HTR-8/SVneo (cell line): ENCODE measurements around the gene LIMD2.
A peak's percentile ranks its signal among the peaks of the same experiment; 100 is the strongest.

ENCODE experiments used
- DNase-seq: peaks from one replicate; pipeline ENCODE4 v3.0.0; 2011; ENCODE audit warnings: low spot score, mixed read lengths; ENCODE audit not compliant: insufficient read length
- FAIRE-seq: peaks from 2 replicates; lab custom pipeline; 2011; peaks lifted over from hg19 to GRCh38; lab: Jason Lieb, UNC

Gene LIMD2

DNA sequence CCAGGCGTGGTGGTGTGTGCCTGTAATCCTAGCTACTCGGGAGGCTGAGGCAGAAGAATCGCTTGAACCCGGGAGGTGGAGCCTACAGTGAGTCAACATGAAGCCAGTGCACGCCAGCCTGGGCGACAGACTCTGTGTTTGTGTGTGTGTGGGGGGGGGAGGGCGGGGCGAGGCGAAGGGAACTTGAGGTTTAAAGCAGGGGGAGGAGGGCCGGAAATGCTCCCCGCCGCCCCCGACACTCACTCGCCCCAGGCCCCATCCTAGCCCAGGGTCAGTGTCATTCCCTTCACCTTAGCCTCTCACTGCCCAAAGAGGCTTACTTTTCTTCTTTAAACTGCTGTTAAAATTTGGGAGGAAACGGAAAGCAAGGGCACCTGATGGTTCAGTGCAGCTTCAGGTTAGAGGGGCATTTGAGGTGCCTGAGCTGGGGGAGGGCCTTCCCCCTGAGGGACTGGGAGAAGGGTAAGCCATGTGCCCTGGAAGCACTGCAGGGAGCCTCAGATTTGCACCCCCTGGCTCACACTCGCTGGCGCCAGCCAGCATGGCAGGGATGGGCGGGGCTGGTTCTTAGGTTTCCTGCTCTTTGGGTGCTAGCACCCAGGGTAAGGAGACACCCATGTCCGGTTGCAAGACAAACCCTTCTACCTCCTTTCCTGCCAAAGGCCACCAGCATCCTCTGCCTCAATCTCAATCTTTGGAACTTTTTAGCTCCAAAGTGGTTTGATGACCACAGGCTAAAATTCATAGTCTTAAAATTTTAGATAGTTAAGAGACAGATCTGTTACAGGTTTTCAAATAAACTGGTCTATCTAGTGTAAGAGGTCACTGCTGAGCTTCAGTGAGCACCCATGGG, 2.2 kb upstream of the LIMD2 start:
- no peak for DNase-seq

DNA sequence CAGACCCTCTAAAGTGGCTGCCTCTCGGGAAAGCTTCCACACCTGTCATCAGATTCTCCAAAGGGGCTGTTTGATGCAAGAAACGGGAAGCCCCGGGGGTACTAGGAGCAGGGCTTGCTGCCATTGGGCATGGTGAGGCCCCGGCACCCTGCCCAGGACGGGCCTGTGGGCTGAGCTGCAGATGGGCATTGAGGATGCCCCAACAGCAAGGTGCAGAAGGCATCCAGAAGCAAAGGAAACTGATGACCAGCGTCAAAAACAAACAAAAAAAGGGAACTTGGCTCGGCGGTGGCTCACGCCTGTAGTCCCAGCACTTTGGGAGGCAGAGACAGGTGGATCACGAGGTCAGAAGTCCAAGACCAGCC, 1.5 kb upstream of the LIMD2 start:
- DNase-seq (no peak), FAIRE-seq (peak; percentile 40)

More for the DNA sequence above, 2.2 kb upstream of the LIMD2 start:
- FAIRE-seq, result peak; percentile 9

DNA sequence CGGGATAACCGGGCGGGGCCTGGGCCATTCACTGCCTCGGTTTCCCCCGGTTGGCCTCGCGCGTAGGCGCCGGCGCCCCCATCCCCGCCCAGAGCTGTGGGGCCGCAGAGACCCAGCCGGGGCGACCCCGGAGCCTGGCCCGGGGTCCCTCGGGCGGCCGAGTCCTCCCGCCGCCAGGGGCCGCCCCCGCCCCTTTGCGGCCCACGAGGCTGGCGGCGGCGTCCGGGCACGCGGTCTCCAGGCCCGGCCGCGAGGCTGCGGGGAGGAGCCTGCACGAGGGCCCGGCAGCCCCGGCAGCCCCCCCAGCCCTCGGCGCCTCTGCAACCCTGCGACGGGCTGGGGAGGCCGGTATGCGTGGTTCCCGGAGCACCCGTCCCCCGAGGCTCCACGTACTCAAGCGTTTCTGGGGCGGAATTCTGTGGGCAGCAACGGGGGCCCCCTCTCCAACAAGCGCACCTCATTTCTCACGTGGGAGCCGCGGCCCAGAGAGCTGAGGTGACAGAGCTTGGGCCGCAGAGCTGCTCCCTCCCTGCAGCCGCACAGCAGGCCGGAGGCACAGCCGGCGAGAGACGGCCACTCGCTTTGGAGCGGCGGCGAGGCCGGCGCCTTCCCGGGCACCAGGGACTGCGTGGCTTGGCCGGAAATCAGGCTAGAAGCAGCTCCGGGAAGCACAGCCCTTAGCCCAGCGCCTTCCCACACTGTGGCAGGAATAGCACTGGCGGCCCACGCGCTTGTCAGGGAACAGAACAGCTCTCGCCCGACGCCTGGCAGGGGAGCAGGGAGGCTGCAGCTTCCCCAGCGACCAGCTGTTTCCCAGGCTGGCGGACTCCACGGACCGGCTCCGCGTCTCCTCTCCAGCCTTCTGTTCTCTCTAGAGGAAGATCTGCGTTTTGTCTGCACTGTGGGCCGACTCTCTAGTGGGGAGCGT, 867 bp upstream of the LIMD2 start:
- no peak for DNase-seq
- no peak for FAIRE-seq

DNA sequence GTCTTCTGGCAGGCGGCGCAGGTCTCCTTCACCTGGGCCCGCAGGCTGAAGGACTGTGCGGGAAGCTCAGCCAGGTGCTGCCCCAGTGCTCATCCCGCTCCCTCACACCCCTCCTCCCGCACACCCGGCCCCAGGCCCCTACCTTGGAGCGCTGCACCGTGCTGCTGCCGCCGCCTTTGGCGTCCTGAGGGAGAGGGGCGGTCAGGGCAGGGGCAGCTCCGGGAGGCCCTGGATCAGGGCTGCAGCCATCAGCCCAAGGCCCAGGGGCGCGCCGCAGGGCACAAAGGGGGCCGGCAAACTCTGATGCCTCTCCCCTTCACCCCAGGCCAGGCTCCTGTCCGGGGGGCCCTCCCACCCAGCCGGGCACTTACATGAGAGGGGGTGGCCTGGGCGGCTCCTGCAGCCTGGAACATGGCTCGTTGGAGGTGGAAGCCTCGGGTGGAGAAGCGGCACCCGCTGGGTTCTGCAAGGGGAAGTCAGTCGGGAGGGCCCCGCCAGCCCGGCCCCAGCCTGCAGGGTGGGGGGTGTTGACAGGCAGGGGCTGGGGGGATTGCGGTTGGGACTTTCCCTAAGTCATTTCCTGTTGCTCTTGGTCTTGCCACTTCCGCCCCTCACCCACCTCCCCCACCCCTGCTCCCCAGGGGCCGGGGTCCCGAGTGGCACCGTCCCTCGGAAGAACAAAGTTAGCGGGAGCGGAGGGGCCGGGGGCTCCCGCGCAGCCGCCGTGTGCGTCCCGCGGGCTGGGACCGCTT, 863 bp downstream of the LIMD2 start:
- peak; percentile 31 for FAIRE-seq
- DNase-seq, result peak; percentile 72

DNA sequence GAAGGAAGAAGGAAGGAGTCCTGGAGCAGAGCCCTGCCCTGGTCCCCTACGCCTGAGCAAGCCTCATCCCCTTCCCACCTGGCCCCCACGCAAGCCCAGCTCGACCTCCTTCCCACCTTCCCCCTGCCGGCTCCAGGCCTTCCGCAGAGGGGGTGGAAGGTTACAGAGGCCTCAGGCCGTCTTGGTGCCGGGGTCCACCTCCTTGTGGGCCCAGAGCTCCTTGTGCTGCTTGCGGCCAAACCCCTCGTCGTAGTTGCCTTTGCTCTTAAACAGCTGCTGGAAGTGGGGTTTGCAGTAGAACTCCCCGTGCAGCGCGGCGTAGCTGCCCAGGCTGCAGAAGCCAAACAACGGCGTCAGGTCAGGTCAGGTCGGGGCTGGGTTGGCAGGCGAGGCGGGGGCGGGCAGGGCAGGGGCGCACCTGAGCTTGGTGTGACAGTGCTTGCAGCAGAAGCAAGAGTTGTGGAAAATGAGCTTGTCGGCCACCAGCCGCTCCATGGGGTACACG, 1.5 kb downstream of the LIMD2 start:
- FAIRE-seq, result peak; percentile 63

DNA sequence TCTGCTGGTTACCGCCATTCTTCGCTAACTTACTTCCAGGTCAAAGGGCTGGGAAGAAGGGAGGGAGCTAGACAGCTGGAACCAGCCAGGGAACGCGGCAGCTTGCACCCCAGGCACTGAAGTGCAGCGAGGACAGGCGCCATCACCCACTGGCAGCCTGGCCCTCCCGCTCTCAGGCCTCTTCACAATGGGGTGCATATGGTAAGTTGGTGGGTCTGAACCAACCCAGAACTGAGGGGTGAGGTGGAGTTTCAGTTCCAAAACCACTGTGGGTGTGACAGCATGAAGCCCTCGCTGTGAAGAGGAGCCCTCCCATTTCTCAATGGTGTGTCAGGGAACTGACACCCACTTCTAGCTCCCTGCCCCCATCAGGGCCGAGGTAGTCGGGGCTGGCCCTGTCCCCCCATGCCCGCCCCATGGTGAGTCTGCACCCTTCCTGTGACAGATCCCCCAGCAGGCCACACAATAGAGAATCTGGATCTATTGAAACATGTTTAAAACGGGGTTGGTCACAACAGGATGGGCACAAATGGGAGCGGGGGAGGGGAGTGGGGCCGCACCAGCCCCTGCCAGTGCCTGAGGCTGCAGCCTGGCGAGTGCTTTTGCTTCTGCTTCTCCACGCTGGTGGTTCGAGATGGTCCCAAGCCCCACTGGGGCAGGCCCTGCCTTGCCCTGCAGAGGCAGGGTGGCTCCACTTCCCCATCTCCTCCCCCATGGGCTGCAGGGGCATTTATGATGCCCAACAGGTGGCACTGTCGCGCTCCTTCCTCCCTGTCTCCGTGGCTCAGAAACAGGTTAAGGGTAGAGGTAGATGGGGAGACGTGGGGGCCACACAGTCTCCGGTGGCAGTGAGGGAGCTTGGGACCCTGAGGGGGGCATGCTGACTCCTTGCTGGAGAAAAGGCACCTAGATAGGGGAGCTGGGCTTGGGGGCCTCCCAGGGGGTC, 2.3 kb downstream of the LIMD2 start:
- DNase-seq (peak; percentile 84), FAIRE-seq (peak; percentile 94)

More for the DNA sequence above, 1.5 kb downstream of the LIMD2 start:
- no peak for DNase-seq

DNA sequence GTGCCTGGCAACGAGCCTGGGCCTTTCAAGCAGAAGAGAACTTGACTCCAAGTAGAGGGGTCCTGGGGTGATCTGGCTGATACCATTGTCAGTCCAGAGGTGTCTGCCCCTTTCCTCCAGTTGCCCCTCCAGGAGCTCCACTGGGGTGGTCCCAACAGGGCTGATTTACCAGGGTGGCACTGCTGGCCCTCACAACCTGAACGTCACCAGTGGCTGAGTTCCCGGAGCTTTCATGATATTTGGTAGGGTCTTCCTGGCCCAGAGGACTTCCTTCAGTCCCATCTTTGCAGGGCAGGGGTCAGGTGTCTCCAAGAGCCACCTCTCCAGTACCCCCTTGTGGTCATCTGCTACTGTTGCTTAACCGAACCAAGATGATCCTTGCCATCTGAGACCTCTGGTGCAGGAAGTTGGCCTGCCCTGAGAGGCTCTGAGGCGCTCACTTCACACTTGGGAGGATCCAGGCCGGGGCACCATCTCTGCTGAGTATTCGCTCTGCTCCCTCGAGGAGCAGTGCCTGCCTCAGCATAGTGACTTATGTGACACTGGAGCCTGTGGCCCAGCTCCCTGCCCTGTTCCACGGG, 3.5 kb downstream of the LIMD2 start:
- peak; percentile 70 for DNase-seq

DNA sequence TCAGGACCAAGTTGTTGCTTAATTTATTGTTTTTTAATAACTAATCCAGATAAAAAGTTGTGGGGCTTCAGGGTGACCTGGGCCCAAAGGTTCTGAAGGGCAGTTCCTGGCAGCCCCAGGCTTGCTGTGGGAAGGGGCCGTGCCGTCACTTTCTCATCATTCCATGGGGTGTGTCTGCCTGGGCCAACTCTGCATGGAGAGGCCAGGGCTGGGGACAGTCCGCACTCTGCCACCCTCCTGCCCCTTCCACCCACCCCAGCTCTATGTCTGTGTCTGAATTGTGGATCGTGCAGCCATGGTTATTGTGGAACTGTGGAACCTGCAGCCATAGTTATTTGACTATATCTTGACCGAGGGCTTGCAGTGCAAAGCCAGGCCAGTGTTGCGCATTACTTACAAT, 4.0 kb downstream of the LIMD2 start:
- FAIRE-seq (peak; percentile 44), DNase-seq (no peak)

More for the DNA sequence above, 3.5 kb downstream of the LIMD2 start:
- FAIRE-seq, result peak; percentile 92

DNA sequence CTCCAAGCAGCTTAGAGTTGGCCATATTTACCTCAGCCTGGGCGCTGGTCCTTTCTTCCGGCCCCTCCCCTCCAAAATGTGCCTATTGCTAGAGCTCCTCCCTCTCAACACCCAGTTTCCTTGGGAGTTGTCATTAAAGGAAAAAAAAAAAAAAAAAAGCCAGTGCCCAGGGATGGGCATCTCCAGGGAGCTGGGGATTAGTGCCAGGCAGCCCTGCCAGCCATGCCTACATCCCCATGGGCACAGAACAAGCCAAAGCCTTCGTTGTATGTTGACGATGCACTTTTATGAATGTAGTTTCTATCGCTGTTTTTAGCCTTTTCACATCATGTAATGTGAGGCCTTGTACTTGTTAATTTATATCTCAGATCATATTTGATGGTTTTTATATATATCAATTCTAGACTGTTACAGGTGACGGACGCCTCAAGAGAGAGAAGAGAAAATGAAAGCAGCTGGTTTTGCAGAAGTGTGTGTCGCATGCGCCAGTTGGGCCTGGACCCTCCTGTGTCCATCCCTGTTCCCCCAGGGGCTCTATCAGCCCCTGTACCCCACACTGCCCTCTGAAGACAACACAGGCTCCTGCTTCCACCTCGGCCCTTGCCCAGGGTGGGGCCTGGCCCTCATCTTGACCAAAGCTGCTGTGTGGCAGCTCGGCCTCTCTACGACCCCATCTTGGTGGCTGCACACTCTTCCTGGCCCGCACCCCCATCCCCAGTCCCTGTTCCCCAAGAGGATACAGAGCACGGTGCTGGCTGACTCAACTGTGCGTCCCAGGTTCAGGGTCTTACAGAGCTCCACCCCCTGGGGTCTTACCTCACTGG, 4.8 kb downstream of the LIMD2 start:
- DNase-seq (no peak), FAIRE-seq (no peak)

DNA sequence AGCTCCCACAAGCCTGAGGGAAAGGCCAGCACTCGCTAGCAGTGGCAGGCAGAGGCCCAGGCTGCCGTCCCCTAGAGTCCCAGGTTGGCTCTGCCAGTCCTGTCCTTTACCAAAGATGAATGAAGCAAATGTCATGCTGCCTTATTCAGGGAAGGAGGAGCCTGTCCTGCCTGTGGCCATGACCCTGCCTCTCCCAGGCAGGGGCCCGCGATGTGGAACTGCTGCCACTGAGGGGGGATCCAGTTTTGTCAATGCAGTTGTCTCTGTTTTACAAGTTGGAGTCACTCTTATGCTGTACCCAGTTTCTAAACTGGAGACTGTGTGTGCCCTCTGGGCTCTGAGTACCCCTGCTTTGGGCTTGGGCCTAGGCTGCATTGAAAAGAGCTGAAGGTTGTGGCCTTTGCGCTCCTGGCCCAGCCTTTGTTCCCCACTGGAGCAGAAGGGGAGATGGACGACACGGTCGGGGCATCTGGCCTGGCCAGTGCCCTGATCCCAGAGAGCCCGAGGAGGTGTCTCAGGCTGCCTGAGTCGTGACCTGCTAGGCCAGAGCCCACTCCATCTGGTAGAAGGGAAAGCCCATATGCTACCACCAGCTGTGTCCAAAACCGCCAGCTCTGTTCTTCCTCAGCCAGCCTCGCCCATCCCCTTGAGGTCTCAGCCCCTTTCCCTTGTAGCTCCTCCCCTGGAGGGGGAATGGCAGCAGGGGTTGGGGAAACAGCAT, 5.5 kb downstream of the LIMD2 start:
- FAIRE-seq (peak; percentile 72), DNase-seq (no peak)

DNA sequence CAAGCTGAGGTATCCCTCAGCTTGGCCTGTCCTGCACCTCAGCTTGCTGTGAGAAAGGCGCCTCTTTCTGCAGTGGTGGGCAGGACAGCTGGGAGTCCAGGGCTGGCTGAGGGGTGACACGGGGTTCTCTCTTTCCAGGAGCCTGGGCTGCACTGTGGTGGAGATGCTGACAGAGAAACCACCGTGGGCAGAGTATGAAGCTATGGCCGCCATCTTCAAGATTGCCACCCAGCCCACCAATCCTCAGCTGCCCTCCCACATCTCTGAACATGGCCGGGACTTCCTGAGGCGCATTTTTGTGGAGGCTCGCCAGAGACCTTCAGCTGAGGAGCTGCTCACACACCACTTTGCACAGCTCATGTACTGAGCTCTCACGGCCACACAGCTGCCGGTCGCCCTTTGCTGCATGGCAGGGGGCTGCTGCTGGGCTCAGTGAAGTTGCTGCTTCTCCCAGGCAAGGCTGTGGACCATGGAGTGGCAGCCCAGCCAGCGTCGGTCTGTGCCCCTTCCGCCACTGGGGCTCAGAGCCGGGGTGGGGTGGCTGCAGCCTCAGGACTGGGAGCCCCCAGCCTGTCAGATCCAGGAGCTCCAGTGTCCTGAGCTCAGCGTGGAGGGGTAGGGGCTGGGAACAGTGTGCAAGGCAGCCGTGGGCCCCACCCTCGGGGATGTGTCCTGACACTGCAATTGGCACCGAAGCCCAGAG, 6.4 kb downstream of the LIMD2 start:
- no peak for DNase-seq
- no peak for FAIRE-seq

DNA sequence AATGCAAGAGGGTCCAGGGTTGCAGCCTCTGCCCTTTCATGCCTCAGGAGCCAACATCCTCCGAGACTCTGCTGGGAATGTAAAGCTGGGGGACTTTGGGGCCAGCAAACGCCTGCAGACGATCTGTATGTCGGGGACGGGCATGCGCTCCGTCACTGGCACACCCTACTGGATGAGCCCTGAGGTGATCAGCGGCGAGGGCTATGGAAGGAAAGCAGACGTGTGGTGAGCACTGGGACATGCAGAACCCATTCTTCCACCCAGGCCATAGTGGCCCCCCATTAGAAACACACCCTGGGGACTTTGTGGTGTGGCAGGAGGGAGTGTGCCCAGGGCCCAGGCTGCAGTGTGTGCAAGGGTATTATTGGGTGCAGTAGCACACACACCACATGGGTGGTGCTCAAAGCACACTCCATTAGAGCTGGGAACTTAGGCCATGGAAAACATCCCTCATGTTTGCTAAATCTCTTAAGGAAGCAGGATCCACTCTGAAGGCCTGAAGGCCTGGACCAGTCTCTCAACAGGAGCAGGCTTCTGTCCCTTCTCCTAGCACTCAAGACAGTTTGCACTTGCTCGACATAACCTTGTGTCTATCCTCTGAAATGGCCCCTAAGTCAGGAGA, 7.6 kb downstream of the LIMD2 start:
- FAIRE-seq (peak; percentile 48), DNase-seq (no peak)

DNA sequence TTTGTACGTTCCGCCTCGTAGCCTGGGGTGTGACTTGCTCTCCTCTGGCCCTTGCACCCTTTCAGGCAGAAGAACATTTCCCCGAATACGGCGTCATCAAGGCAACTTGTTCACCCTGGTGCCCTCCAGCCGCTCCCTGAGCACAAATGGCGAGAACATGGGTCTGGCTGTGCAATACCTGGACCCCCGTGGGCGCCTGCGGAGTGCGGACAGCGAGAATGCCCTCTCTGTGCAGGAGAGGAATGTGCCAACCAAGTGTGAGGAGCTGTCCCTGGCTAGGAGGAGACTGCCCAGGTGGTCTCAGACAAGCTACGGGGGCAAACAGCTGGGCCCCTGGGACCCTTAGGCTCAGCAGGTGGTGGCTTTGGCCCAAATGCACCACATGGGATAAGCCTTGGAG, 10.4 kb downstream of the LIMD2 start:
- FAIRE-seq (no peak), DNase-seq (no peak)

DNA sequence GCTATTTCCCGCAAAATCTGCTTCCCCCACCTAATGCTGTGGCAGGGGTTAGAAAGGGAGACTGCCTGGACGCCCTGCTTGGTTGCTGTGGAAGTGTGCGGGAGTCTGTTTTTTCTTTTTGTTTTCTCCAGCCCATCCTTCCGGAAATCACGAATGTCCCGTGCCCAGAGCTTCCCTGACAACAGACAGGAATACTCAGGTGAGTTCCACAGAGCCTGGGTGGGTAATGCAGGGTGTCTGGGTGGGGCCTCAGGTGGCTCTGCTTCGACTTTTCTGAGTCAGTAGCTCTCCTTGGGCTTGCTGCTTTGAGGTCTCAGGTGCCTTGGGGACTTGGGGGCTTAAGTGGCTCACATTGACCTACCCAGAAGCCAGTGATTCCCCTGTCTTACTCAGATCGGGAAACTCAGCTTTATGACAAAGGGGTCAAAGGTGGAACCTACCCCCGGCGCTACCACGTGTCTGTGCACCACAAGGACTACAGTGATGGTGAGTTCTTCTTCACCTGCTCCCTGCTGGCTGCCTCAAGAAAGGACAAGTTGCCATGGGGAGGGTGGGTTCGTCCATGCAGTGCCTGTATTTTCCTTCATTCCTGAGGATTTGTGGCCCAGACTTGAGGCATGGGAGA, 11.4 kb downstream of the LIMD2 start:
- FAIRE-seq (peak; percentile 31), DNase-seq (no peak)

DNA sequence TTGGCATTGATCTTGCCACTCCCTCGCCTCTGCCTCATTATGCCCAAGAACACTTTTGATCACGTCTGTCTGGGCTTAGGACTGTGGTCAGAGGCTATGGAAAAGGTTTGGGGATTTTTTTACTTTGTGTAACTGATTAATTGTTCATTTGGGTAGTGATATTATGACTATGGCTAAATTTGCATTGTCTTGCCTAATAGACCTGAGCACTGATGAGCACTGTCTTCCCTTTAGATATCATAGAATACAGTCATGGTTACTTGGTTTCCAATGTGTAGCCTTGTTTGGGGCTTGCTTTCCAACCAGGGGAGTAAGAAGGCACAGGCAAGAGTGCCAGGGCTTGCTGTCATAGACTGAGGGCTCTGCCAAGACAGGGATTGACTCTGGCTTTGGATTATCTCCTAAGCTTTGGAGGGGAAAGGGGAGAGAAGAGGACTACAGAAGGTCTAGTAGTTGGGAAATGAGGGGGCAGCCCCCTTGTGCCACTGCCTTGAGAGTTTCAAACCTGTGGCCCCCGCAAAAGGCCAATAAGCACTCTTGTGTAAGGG, 13.7 kb downstream of the LIMD2 start:
- FAIRE-seq (no peak), DNase-seq (no peak)

DNA sequence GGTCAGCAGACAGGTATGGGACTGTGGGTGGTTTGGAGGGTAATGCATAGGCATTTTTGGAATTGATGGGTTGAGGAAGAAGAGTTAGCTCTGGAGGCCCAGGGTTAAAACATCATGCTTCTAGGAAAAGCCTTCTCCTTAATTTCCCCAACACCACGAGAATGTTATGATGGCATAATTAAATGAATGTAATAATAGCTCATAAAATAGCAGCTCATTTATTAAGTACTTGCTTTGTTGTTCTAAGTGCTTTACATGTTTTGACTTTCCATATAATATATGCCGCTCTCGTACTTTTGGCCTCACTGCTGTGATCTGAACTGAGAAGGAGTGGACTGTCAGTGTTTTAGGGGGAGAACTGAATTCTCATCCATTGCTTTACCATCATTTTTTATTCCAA, 14.3 kb downstream of the LIMD2 start:
- DNase-seq (no peak), FAIRE-seq (no peak)
